ENCODE data around the gene ATG9B. TPM values are rescaled to one million over a fixed set of nuclear protein-coding genes. Genes with fewer than 3 reads are reported as not detected.

ATG9B gene
- total and polyA plus RNA-seq, 2 donors, result 0.32 TPM; not detected in 1

- WGBS, result 88% methylated on average over 4 of the region's 4 CpGs
- Histone ChIP-seq H3K4me1 (ENCODE audit: insufficient read depth) (no peaks in the 10 kb centered on the region), H3K36me3 (ENCODE audit: insufficient read depth) (no peaks in the 10 kb centered on the region), H3K27ac (ENCODE audit: low read depth) (no peak overlapping the region), H3K4me3 (ENCODE audit: low read depth, low read length) (no peak overlapping the region)
- DNase-seq (ENCODE audit: extremely low spot score), result no peak
Observed at GRCh38 chr7:151025924-151026671, 1.8 kb upstream of the ATG9B start.

GRCh38 chr7:151023232-151023631 lies 1.1 kb downstream of the ATG9B start:
- DNase-seq (ENCODE audit: extremely low spot score), result no peak
- no peaks in the 10 kb centered on the region for H3K4me1 ChIP-seq (ENCODE audit: insufficient read depth)
- no peak overlapping the region for H3K4me3 ChIP-seq (ENCODE audit: low read depth, low read length)
- H3K27ac ChIP-seq (ENCODE audit: low read depth), result no peak overlapping the region
- no peaks in the 10 kb centered on the region for H3K36me3 ChIP-seq (ENCODE audit: insufficient read depth)
- WGBS, result 68% methylated on average over 10 of the region's 10 CpGs

DNA sequence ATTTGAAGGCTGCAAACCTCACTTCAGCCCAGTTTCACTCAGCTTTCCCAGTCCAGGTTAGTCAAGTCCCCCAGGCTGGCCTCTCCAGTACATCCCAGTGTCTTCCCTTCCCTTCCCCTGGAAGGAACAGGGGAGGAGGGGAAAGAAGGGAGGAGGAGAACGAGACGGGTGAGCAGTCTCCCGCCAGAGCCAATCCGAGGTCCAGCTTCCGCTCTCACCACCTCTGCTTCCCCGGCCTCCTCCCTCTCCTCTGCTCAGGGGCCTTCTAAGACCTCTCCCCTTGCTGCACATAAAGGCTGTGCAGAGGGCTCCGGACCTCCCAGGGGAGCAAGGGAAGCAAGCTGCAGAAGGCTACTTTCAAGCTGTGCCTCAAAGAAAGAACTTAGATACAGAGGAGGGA lies 4.1 kb downstream of the ATG9B start:
- Histone ChIP-seq H3K4me3 (ENCODE audit: low read depth, low read length) (no peak overlapping the region), H3K4me1 (ENCODE audit: insufficient read depth) (no peaks in the 10 kb centered on the region), H3K36me3 (ENCODE audit: insufficient read depth) (no peaks in the 10 kb centered on the region), H3K27ac (ENCODE audit: low read depth) (no peak overlapping the region)
- no peak for DNase-seq (ENCODE audit: extremely low spot score)
- 44% methylated on average over 7 of the region's 7 CpGs for whole genome bisulfite sequencing

DNA sequence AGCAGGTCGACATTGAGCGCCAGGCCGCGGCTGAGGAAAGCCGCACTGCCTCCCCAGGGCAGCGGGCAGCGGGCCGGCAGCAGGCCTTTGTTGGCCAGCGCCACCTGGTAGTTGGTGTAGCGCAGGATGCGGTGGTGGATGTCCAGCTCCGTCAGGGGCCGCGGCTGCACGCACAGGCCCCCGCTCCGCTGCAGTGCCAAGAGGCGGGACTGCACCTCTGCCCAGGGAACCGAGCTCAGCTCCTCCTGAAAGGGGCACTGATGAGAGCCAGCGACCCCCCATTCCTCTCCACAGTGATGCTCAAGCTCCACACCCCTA lies 5.2 kb downstream of the ATG9B start:
- no peaks in the 10 kb centered on the region for H3K4me1 ChIP-seq (ENCODE audit: insufficient read depth)
- H3K27ac ChIP-seq (ENCODE audit: low read depth), result no peak overlapping the region
- WGBS, result 22% methylated on average over 20 of the region's 20 CpGs
- no peak for DNase-seq (ENCODE audit: extremely low spot score)
- H3K36me3 ChIP-seq (ENCODE audit: insufficient read depth), result no peaks in the 10 kb centered on the region
- H3K4me3 ChIP-seq (ENCODE audit: low read depth, low read length), result no peak overlapping the region

DNA sequence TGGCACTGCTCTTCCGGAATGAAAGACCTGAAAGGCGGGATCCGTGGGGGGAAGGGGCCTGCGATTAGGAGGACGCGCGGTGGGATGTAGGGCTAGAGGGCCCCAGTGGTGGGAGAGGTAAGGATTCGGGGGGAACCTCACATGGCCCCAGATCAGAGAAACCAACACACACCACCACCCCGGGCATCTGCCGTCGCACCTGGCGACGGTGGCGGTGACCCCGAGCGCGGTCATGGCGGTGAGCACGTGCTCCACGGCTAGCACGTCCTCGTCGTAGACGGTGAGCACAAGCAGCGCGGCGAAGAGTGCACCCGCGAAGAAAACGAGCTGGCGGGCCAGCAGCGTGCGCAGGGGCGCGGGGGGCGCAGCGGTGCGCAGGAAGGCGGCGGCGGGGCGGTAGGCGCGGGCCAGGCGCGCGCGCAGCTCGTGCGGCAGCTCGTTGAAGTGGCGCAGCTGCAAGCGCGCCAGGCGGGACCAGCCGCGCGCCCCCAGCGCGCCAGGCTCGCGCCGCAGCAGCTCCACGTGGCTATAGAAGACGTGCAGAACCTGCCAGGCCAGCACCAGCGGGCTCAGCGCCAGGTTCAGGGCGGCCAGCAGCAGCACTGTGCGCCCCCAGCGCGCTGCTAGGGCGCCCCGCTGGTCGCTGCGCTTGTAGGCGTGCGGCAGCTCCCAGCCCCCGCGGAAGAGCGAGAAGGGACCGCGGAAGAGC lies 5.7 kb downstream of the ATG9B start:
- WGBS, result under 1% methylated on average over 82 of the region's 82 CpGs
- Histone ChIP-seq H3K4me1 (ENCODE audit: insufficient read depth) (no peaks in the 10 kb centered on the region), H3K27ac (ENCODE audit: low read depth) (no peak overlapping the region), H3K4me3 (ENCODE audit: low read depth, low read length) (no peak overlapping the region), H3K36me3 (ENCODE audit: insufficient read depth) (no peaks in the 10 kb centered on the region)
- no peak for DNase-seq (ENCODE audit: extremely low spot score)

DNA sequence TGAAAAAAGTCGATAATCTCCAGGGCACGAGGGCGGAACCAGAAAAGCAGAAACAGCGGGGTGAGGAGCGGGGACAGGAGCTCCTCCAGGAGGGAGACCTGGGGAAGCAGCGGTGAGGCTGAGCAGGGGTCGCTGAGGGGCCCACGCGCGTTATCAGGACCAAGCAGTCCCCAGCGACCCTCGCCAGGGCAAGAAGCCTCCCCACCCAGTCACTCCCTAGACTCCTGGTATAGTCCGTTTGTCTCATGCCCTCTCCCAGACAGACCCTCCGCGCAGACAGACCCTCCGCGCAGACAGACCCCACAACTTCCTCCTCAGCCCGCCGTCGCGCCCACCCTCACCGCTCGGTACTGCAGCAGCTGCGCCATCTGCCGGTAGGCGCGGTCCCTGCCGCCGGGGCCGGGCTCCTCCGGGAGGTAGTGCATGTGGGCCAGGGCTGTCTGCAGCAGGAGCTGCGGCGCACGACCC lies 6.3 kb downstream of the ATG9B start:
- WGBS, result 3% methylated on average over 34 of the region's 34 CpGs
- DNase-seq (ENCODE audit: extremely low spot score), result no peak
- H3K27ac ChIP-seq (ENCODE audit: low read depth), result no peak overlapping the region
- H3K36me3 ChIP-seq (ENCODE audit: insufficient read depth), result no peaks in the 10 kb centered on the region
- no peak overlapping the region for H3K4me3 ChIP-seq (ENCODE audit: low read depth, low read length)
- H3K4me1 ChIP-seq (ENCODE audit: insufficient read depth), result no peaks in the 10 kb centered on the region

DNA sequence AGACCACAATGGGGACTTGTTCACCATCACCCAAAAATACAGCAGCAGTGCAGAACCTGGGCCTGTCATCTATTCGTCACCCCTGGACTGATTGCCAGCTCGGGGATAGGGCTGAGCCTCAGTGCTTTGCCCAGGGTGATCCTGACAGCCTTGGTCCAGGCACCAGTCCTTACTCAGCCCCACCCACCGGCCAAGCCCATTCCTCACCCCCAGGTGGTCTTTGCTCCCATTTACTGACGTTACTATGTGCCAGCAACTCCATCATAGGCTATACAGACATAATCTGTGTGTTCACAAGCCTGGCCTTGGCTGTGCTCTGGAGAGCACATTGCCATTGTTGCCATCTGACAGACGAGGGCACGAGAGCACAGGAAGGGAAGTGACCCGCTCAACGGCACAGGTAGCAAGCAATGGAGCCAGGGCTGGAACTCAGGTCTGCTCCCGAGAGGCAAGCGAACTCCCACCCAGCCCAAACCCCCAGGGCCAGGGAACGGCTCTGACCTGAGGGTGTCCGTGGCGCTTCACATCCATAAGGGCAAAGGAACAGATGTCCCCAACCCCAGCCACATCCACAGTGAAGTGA lies 6.8 kb downstream of the ATG9B start:
- 53% methylated on average over 13 of the region's 13 CpGs for WGBS
- no peak for DNase-seq (ENCODE audit: extremely low spot score)
- H3K4me3 ChIP-seq (ENCODE audit: low read depth, low read length), result no peak overlapping the region
- no peaks in the 10 kb centered on the region for H3K36me3 ChIP-seq (ENCODE audit: insufficient read depth)
- no peaks in the 10 kb centered on the region for H3K4me1 ChIP-seq (ENCODE audit: insufficient read depth)
- H3K27ac ChIP-seq (ENCODE audit: low read depth), result no peak overlapping the region

DNA sequence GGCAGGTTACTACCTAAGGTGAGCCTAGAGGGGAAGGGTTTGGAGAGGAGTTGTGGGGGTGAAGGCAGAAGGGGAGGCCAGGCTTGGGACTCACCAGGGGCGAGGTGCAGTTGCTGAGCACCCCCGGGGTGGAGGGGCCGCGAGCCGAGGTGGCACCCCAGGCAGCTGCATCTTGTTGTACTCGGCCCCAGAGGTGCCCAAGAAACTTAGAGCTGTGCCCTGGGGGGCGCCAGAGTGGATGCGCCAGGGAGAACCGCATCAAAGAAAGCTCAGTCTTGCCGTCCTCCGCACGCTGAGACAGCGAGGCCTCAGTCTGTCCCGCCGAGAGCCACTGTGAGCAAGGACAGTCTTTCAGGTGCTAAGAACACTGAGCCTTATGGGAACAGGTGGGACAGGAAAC lies 7.4 kb downstream of the ATG9B start:
- Histone ChIP-seq H3K4me1 (ENCODE audit: insufficient read depth) (no peaks in the 10 kb centered on the region), H3K4me3 (ENCODE audit: low read depth, low read length) (no peak overlapping the region), H3K36me3 (ENCODE audit: insufficient read depth) (no peaks in the 10 kb centered on the region), H3K27ac (ENCODE audit: low read depth) (no peak overlapping the region)
- WGBS, result 89% methylated on average over 15 of the region's 15 CpGs
- no peak for DNase-seq (ENCODE audit: extremely low spot score)

- no peak for DNase-seq (ENCODE audit: extremely low spot score)
- no peak overlapping the region for H3K27ac ChIP-seq (ENCODE audit: low read depth)
- no peaks in the 10 kb centered on the region for H3K4me1 ChIP-seq (ENCODE audit: insufficient read depth)
- no peaks in the 10 kb centered on the region for H3K36me3 ChIP-seq (ENCODE audit: insufficient read depth)
- 89% methylated on average over 8 of the region's 8 CpGs for WGBS
- no peak overlapping the region for H3K4me3 ChIP-seq (ENCODE audit: low read depth, low read length)
Observed at GRCh38 chr7:151016505-151016904, 7.8 kb downstream of the ATG9B start.

DNA sequence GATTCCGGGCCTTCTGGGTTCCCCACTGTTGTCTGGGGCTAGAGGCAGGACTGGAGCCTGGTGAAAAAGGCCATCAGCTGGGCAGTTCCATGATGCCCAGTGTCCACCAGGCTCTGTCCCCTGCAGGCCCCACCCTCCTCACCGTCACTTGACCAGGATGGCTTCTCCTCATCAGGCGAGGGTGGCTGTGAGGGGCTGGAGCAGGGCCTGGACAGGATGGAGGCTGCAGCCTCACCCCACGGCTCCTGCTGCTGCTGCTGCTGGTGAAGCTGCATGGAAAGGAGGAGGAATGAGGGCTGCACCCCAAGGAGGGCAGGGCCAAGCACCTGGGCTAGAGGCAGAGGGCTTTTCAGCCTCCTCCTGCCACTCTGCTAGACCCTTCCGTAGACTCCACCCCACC lies 8.3 kb downstream of the ATG9B start:
- H3K4me1 ChIP-seq (ENCODE audit: insufficient read depth), result no peaks in the 10 kb centered on the region
- H3K36me3 ChIP-seq (ENCODE audit: insufficient read depth), result no peaks in the 10 kb centered on the region
- DNase-seq (ENCODE audit: extremely low spot score), result no peak
- 83% methylated on average over 5 of the region's 5 CpGs for WGBS
- no peak overlapping the region for H3K27ac ChIP-seq (ENCODE audit: low read depth)
- no peak overlapping the region for H3K4me3 ChIP-seq (ENCODE audit: low read depth, low read length)

DNA sequence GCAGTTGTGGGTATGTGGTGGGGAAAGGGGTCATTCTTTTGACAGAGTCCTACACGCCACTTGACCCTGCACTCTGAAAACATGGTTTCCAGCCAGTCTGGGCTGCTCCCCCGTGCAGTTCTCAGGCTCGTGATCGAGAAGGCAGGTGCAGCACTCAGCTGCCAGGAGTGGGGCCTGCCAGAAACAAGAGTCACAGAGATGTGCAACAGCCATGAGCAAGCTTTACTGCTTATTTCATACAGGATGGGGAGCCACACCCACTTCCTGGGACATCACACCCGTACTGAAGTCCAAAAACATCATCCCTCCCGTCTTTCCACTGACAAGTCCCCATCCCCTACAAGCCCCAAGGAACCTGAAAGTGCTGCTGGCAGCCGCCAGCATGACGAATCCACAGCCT lies 9.3 kb downstream of the ATG9B start:
- no peak overlapping the region for H3K4me3 ChIP-seq (ENCODE audit: low read depth, low read length)
- 81% methylated on average over 8 of the region's 8 CpGs for WGBS
- no peaks in the 10 kb centered on the region for H3K36me3 ChIP-seq (ENCODE audit: insufficient read depth)
- no peak for DNase-seq (ENCODE audit: extremely low spot score)
- H3K4me1 ChIP-seq (ENCODE audit: insufficient read depth), result no peaks in the 10 kb centered on the region
- no peak overlapping the region for H3K27ac ChIP-seq (ENCODE audit: low read depth)

- Histone ChIP-seq H3K36me3 (ENCODE audit: insufficient read depth) (no peaks in the 10 kb centered on the region), H3K4me3 (ENCODE audit: low read depth, low read length) (peak overlapping the region; percentile 8), H3K27ac (ENCODE audit: low read depth) (no peak overlapping the region), H3K4me1 (ENCODE audit: insufficient read depth) (no peaks in the 10 kb centered on the region)
- peak; percentile 63 for DNase-seq (ENCODE audit: extremely low spot score)
- 30% methylated on average over 55 of the region's 55 CpGs for WGBS
Observed at GRCh38 chr7:151013733-151014497, 10.4 kb downstream of the ATG9B start.

- no peak overlapping the region for H3K27ac ChIP-seq (ENCODE audit: low read depth)
- peak overlapping the region; percentile 8 for H3K4me3 ChIP-seq (ENCODE audit: low read depth, low read length)
- H3K36me3 ChIP-seq (ENCODE audit: insufficient read depth), result no peaks in the 10 kb centered on the region
- no peak for DNase-seq (ENCODE audit: extremely low spot score)
- no peaks in the 10 kb centered on the region for H3K4me1 ChIP-seq (ENCODE audit: insufficient read depth)
- WGBS, result 17% methylated on average over 26 of the region's 26 CpGs
Observed at GRCh38 chr7:151013356-151013732, 10.9 kb downstream of the ATG9B start.

Data from urinary bladder (tissue), 4 donors.